Astrocyte (in vitro differentiated cells and primary cell): Measurements from ENCODE around the gene PLEKHA7. TPM values are rescaled to one million over a fixed set of nuclear protein-coding genes. Genes with fewer than 3 reads are reported as not detected.
A peak's percentile ranks its signal among the peaks of the same experiment; 100 is the strongest.

Experiments
- DNase-seq: peaks from one replicate; pipeline ENCODE4 v3.0.0-alpha.2; 2010; ENCODE audit warnings: low read depth
- FAIRE-seq: peaks from 2 replicates; lab custom pipeline; 2011; peaks lifted over from hg19 to GRCh38; lab: Jason Lieb, UNC
- H2AFZ ChIP-seq: 2 replicates; pipeline ENCODE4 v1.6.0; 2012; ENCODE audit warnings: low read depth, low read length, inconsistent platforms
- H3K27ac ChIP-seq: 2 replicates; pipeline ENCODE4 v1.5.1; 2011; ENCODE audit warnings: low read depth, low read length, inconsistent platforms
- H3K27me3 ChIP-seq: 2 replicates; pipeline ENCODE4 v1.6.0; 2011; ENCODE audit warnings: low read length, inconsistent platforms; ENCODE audit not compliant: insufficient read depth
- H3K36me3 ChIP-seq: 2 replicates; pipeline ENCODE4 v1.5.1; 2011; ENCODE audit warnings: low read length, inconsistent platforms; ENCODE audit not compliant: insufficient read depth
- H3K4me1 ChIP-seq: 2 replicates; pipeline ENCODE4 v1.5.1; 2011; ENCODE audit warnings: low read length, inconsistent platforms; ENCODE audit not compliant: insufficient read depth
- H3K4me2 ChIP-seq: 2 replicates; pipeline ENCODE4 v1.6.0; 2012; ENCODE audit warnings: low read length, inconsistent platforms
- H3K4me3 ChIP-seq: 2 replicates; pipeline ENCODE4 v1.5.1; 2011; ENCODE audit warnings: low read depth, mild to moderate bottlenecking, low read length, inconsistent platforms; ENCODE audit not compliant: insufficient read depth
- H3K79me2 ChIP-seq: 2 replicates; pipeline ENCODE4 v1.6.0; 2012; ENCODE audit warnings: mild to moderate bottlenecking, low read length, inconsistent platforms; ENCODE audit not compliant: insufficient read depth
- H3K9ac ChIP-seq: 2 replicates; pipeline ENCODE4 v1.6.0; 2012; ENCODE audit warnings: mild to moderate bottlenecking, low read length, inconsistent platforms
- H3K9me3 ChIP-seq: 2 replicates; pipeline ENCODE4 v1.5.1; 2012; ENCODE audit warnings: low read depth, mild to moderate bottlenecking, low read length, inconsistent platforms; ENCODE audit not compliant: insufficient read depth
- H4K20me1 ChIP-seq: 2 replicates; pipeline ENCODE4 v1.6.0; 2012; ENCODE audit warnings: low read length, inconsistent platforms; ENCODE audit not compliant: insufficient read depth
- H3K27ac Mint-ChIP-seq: one replicate; pipeline ENCODE4 v1.8.0; 2021; ENCODE audit warnings: mild to moderate bottlenecking, mixed read lengths; ENCODE audit not compliant: unreplicated experiment
- H3K27me3 Mint-ChIP-seq: one replicate; pipeline ENCODE4 v1.8.0; 2021; ENCODE audit warnings: low read depth, mixed read lengths; ENCODE audit not compliant: unreplicated experiment
- H3K36me3 Mint-ChIP-seq: one replicate; pipeline ENCODE4 v1.8.0; 2021; ENCODE audit warnings: low read depth, mixed read lengths; ENCODE audit not compliant: unreplicated experiment
- H3K4me1 Mint-ChIP-seq: one replicate; pipeline ENCODE4 v1.8.0; 2021; ENCODE audit warnings: low read depth, mixed read lengths; ENCODE audit not compliant: unreplicated experiment
- H3K4me3 Mint-ChIP-seq: one replicate; pipeline ENCODE4 v1.8.0; 2021; ENCODE audit warnings: mild to moderate bottlenecking, moderate library complexity, mixed read lengths; ENCODE audit not compliant: unreplicated experiment
- H3K9me3 Mint-ChIP-seq: one replicate; pipeline ENCODE4 v1.8.0; 2021; ENCODE audit warnings: mild to moderate bottlenecking, mixed read lengths; ENCODE audit not compliant: unreplicated experiment
- EZH2 ChIP-seq: IDR thresholded peaks from 2 replicates; pipeline ENCODE4 v1.6.1; 2012; ENCODE audit warnings: mild to moderate bottlenecking, low read length, inconsistent platforms; ENCODE audit not compliant: insufficient read depth
- total RNA-seq: library from RNA; stranded (reverse); gene quantifications from 2 replicates; pipeline ENCODE4 v1.2.1, GENCODE V29; 2021
- TF ChIP-seq, protein P1 (sequence below): IDR thresholded peaks from 2 replicates; pipeline ENCODE4 v1.5.1; 2011; ENCODE audit warnings: low read depth, mild to moderate bottlenecking, inconsistent platforms, low read length, moderate library complexity; ENCODE audit not compliant: insufficient read depth

PLEKHA7 gene
- total RNA-seq, 1 donor from 2014 or later, result 5.7 TPM

DNA sequence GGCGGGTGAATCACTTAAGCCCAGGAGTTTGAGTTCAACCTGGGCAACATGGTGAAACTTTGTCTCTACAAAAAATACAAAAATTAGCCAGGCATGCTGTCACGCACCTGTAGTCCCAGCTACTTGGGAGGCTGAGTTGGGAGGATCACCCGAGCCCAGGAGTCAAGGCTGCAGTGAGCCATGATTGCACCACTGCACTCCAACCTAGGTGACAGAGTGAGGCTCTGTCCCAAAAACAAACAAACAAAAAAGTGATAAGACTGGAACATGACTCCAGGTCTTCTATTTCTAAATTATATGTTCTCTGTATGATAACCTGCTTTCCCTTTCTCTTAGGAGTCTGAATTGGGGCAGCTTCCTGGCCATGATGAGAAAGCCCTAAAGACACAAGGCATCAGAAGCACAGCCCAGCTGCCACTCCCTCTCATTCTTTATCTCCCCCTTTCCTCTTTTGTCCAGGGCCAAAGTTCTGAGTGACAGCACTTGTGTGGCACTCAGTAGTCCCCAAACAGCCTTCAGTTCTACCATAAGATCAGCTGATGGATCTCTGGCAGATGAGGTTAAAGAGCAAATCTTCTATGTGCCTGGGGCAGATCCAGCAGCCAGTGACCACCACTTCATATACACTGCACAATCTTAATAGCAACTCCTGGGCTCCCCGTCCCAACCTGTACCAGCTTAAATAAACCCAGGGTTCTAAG is 139.8 kb downstream of the PLEKHA7 start:
- Histone ChIP-seq H3K4me1 (peaks cover 3% of the 10 kb centered on the region), H3K4me3 (no peak overlapping the region), H4K20me1 (no peaks in the 10 kb centered on the region), H3K9me3 (no peaks in the 10 kb centered on the region), H3K9ac (no peak overlapping the region), H2AFZ (peak overlapping the region; percentile 10), H3K4me2 (no peak overlapping the region), H3K27me3 (no peaks in the 10 kb centered on the region), H3K36me3 (no peaks in the 10 kb centered on the region), H3K27ac (no peak overlapping the region), H3K79me2 (no peaks in the 10 kb centered on the region)
- TF ChIP-seq, protein P1, sequence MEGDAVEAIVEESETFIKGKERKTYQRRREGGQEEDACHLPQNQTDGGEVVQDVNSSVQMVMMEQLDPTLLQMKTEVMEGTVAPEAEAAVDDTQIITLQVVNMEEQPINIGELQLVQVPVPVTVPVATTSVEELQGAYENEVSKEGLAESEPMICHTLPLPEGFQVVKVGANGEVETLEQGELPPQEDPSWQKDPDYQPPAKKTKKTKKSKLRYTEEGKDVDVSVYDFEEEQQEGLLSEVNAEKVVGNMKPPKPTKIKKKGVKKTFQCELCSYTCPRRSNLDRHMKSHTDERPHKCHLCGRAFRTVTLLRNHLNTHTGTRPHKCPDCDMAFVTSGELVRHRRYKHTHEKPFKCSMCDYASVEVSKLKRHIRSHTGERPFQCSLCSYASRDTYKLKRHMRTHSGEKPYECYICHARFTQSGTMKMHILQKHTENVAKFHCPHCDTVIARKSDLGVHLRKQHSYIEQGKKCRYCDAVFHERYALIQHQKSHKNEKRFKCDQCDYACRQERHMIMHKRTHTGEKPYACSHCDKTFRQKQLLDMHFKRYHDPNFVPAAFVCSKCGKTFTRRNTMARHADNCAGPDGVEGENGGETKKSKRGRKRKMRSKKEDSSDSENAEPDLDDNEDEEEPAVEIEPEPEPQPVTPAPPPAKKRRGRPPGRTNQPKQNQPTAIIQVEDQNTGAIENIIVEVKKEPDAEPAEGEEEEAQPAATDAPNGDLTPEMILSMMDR, result no peak
- TF ChIP-seq EZH2, result no peak
- H3K36me3 Mint-ChIP-seq, result peaks cover 2% of the 10 kb centered on the region
- H3K27me3 Mint-ChIP-seq, result no peaks in the 10 kb centered on the region
- no peak overlapping the region for H3K27ac Mint-ChIP-seq
- peaks cover 2% of the 10 kb centered on the region for H3K9me3 Mint-ChIP-seq
- no peak overlapping the region for H3K4me3 Mint-ChIP-seq
- H3K4me1 Mint-ChIP-seq, result peaks cover 37% of the 10 kb centered on the region
- FAIRE-seq, result no peak
- DNase-seq, result no peak

DNA sequence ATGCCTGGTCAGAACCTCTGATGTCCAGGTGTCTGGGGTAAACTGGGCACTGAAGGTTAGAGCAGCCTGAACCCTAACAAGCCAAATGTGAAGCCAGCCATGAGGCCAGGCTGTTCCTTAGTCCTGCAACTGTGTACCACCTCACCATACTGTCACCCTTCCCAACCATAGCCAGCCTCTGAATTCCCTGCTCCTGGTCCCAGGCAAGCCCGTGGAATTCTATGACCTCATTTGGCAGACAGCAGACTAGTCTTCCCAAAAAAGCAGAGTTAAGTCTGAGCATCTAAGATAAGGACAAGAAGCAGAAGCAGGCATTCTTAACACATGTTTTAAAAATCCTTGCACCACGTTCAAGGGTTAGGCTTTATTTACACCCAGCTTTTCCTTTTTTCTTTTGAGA is 140.9 kb downstream of the PLEKHA7 start:
- Mint-ChIP-seq H3K4me1 (peaks cover 37% of the 10 kb centered on the region), H3K9me3 (no peaks in the 10 kb centered on the region), H3K27ac (peak overlapping the region; percentile 28), H3K4me3 (no peak overlapping the region), H3K27me3 (no peaks in the 10 kb centered on the region), H3K36me3 (no peaks in the 10 kb centered on the region)
- Histone ChIP-seq H3K36me3 (no peaks in the 10 kb centered on the region), H3K4me1 (peaks cover 3% of the 10 kb centered on the region), H3K4me3 (no peak overlapping the region), H3K79me2 (no peaks in the 10 kb centered on the region), H3K27me3 (no peaks in the 10 kb centered on the region), H2AFZ (no peak overlapping the region), H3K9me3 (no peaks in the 10 kb centered on the region), H3K4me2 (no peak overlapping the region), H3K27ac (no peak overlapping the region), H4K20me1 (no peaks in the 10 kb centered on the region), H3K9ac (no peak overlapping the region)
- FAIRE-seq, result no peak
- peak; percentile 36 for DNase-seq
- no peak for TF ChIP-seq EZH2
- TF ChIP-seq, protein P1, result no peak

DNA sequence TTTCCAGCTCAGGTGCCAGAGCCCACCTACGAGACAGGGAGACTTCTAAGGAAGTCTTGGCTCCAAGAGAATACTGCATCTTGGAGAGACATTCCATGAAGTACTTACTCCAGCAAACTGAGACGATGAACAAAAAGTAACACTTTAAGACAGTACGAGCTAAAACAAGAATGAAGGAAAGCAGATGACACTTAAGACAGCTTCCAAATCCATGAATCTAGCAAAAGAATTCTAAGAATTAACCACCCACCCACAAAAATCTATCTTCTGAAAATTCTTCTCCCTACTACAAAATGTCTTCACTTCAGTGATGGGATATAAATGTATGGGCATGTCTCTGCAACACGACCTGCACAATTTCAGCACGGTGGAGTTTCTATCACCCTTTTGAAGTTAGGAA is 142.8 kb downstream of the PLEKHA7 start:
- Histone ChIP-seq H2AFZ (no peak overlapping the region), H3K9ac (no peak overlapping the region), H3K27me3 (no peaks in the 10 kb centered on the region), H3K27ac (no peak overlapping the region), H3K4me3 (no peak overlapping the region), H4K20me1 (no peaks in the 10 kb centered on the region), H3K4me1 (peaks cover 3% of the 10 kb centered on the region), H3K36me3 (no peaks in the 10 kb centered on the region), H3K9me3 (no peaks in the 10 kb centered on the region), H3K4me2 (no peak overlapping the region), H3K79me2 (no peaks in the 10 kb centered on the region)
- no peaks in the 10 kb centered on the region for H3K36me3 Mint-ChIP-seq
- peak overlapping the region; percentile 7 for H3K4me3 Mint-ChIP-seq
- peaks cover 26% of the 10 kb centered on the region for H3K4me1 Mint-ChIP-seq
- peak overlapping the region; percentile 88 for H3K27ac Mint-ChIP-seq
- no peaks in the 10 kb centered on the region for H3K9me3 Mint-ChIP-seq
- no peak for FAIRE-seq
- peak; percentile 23 for DNase-seq
- no peaks in the 10 kb centered on the region for H3K27me3 Mint-ChIP-seq
- no peak for TF ChIP-seq EZH2
- TF ChIP-seq, protein P1, result no peak
